HG03196 (cell line): Measurements from ENCODE around the gene CYFIP1.

Source experiments
- ATAC-seq: cut with Tn5 transposase; IDR thresholded peaks from one replicate; pipeline ENCODE4 v1.9.1; 2021; ENCODE audit not compliant: unreplicated experiment

CYFIP1 gene

DNA sequence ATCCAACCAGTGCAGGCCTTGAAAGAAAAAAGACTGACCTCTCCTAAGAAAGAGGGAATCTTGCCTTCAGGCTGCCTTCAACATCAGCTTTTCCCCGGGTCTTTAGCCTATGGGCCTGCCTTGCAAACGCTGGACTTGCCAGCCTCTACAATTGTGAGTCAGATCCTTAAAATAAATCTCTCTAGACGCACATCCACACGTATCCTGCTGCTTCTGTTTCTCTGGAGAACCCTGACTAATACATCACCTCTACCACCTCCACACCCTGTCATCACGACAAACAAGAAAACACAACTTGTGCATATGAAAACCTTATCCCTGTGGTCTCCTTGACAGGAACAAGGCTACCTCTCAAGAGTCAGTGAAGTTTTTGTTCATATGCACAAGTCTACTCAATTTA is 11.8 kb downstream of the CYFIP1 start:
- ATAC-seq, result no peak

GRCh38 chr15:22967084-22967770 is 12.9 kb downstream of the CYFIP1 start:
- ATAC-seq, result no peak

- no peak for ATAC-seq
Observed at GRCh38 chr15:22966321-22967083, 13.7 kb downstream of the CYFIP1 start.

DNA sequence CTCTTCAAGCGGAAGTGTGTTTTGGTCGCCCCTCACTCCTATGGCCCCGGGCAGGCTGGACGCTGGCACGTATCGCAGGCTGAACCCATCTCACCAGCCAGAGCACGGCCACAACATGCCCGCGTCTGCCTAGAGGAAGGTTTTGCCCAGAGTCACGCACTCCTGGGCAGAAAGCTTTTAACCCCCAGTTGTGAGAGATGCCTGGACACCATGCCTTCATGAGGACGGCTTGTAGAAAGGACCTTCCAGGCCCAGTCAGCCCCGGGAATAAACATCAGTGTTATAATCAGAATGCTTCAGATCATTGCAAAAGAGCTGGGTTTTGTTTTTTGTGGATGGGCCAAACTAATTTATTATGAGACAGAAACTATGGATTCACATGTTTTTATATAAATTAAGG is 16.5 kb downstream of the CYFIP1 start:
- ATAC-seq, result no peak

DNA sequence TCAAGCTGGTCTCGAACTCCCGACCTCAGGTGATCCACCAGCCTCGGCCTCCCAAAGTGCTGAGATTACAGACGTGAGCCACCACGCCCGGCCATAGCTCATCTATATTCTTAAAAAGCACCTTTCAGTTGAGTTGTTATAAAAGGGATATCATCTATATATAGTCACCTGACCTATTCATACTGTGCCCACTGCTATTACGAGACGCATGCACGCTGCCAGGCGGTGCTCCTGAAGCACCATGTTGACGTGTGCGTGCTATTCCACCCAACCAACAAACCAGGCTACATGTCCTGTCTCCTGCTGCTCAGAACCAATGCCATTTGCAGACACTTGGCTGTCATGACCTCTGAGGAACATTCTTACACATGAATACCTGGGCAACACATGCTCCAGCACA is 17.6 kb downstream of the CYFIP1 start:
- no peak for ATAC-seq

- ATAC-seq, result no peak
Observed at GRCh38 chr15:22961762-22962161, 18.4 kb downstream of the CYFIP1 start.

DNA sequence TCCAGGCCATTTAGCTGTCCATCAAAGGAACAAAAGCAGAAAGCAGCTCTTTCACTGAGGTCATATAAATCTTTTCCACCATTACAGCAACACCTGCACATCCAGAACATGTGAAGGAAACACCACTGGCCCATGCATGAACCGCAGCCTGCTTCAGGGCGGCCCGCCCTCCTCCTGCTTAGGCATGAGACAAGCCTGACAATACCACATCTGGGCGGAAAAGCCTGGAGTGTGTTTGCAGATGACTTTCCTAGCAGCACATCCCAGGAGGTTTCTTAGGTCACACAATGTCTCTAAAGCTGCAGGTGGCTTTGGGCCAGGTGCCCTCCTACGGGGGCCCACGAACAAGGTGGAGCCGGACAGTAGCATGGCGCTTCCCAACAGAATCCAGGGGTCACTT is 19.6 kb downstream of the CYFIP1 start:
- no peak for ATAC-seq

DNA sequence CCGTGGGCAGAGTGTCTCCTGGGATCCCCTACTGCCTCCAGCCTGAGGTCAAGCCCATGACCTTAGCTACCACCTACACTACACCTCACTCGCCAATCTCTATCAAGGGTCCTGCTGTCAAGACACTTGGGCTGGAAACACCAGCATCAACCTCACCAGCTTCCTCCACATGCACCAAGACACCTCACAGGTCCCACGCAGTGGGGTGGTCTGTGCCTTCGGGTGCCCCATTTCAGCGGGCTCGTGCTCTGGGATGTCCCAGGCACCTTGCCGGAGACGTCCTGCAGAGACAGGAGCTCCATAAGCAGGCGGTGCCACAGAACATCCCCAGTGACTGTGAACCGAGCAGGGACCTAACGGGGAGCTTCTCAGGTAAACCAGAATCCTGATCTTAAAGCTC is 20.0 kb downstream of the CYFIP1 start:
- no peak for ATAC-seq

GRCh38 chr15:22959321-22960101 is 20.7 kb downstream of the CYFIP1 start:
- no peak for ATAC-seq

- ATAC-seq, result no peak
Observed at GRCh38 chr15:22958487-22959280, 21.5 kb downstream of the CYFIP1 start.

GRCh38 chr15:22956978-22957260 is 23.2 kb downstream of the CYFIP1 start:
- ATAC-seq, result no peak

- no peak for ATAC-seq
Observed at GRCh38 chr15:22956257-22956977, 23.8 kb downstream of the CYFIP1 start.

GRCh38 chr15:22955544-22956119 is 24.5 kb downstream of the CYFIP1 start:
- no peak for ATAC-seq

DNA sequence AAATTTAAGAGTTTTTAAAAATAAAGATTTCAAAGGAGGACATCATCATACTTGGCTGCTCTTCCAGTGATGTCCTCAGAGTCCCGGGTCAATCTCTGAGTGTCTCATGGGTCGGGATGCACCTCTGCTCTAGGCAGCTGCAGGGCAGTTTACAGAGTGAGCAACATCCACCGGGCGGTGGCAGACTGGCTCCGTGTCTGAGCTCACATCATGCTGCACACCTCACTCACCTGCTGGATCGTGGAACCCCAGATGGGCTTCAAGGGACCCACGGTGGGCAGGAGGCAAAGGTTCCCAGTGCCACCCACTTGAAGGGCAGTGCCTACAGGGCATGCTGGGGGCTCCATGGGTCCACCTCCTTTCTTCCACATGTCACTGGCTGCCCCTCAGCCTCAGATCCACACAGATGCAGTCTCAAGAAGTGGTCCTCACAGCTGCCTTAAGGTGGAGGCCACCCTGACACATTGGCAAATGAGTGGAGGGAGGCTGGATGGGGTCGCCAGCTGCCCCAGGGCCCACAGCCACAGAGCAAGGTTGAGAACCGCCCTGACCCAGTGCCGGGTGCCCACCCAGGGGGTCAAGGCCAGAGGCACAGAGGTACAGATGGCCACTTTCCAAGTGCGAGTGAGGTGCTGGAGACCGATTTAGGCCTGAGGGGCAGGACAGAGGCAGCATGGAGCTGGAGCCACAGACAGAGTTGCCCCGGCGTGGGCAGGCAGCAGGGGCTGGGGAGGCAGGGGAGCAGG is 25.2 kb downstream of the CYFIP1 start:
- no peak for ATAC-seq

DNA sequence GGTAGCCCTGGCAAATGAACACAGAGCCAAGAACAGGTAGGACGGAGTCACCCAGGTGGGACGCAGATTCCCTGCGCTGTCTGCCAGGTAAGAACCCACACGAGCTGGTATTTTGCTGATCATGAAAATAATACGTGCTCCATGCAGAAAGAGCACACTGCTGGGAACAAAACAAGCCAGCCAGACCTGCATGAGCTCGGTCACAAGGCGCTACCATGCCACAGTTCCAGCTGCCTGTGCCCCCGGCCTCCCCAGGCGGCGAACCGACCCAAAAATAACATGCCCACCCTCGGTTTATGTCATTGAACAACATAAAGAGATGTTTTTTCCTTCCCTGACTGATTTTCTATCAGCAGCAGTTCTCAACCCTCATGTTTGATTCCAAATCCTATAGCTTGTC is 25.8 kb downstream of the CYFIP1 start:
- ATAC-seq, result no peak

GRCh38 chr15:22952796-22953579 is 27.2 kb downstream of the CYFIP1 start:
- no peak for ATAC-seq

DNA sequence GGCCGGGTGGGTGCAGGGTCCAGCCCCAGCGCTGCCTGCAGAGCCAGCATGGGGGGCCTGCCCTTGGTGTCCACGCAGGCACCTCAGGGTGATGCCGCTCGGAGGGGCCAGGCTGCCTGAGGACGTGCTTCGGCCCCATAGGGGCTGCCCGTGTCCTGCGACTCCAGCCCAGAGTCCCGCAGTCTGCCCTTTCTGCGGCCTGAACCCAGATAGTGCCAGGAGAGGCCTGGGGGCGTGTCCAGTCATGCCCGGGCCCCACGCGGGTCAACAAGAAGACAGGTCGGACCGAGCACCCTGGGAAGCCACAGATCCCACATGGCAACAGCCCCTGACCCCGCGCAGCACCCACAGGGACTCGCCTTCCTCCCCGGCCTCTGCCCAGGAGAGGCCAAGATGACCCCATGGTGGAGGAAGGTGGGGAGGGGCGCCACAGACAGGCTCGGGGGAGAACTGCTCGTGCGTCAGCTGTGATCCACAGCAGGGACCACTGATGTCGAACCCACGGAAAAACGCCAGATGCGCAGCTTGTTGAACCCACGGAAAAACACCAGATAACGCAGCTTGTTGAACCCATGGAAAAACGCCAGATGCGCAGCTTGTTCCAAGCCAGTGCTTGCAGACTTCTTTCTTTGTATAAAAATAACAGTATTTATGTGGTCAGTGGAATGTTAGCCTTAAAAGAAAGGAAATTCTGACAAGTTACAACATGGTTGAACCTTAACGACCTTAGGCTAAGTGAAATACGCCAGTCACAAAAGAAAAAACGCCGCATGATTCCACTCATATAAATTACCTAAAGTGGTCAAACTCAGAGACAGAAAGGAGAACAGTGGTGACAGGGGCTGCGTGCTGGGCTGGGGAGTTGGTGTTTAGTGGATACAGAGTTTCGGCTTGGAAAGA is 28.5 kb downstream of the CYFIP1 start:
- ATAC-seq, result no peak

DNA sequence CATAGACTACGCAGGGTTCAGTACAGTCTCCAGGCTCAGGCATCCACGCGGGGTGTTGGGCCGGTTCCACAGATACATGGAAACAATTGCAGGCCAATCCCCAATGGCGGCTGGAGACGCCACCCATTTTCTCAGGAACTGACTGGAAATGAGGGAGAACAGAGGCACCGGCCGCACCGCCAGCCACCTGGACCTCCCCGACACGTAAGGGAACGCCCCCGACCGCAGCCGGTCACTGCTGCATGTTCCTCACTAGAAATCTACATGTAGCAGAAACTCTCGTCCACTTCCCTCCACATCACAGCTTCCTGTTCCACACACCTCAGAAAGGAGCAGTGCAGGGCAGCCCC is 29.2 kb downstream of the CYFIP1 start:
- no peak for ATAC-seq
